Progenitor cell of endocrine pancreas (in vitro differentiated cells): ENCODE results near the gene RASAL1. TPM values are rescaled to one million over a fixed set of nuclear protein-coding genes. Genes with fewer than 3 reads are reported as not detected.

ENCODE experiments used
- DNase-seq: peaks from one replicate; pipeline ENCODE4 v3.0.0; 2021; ENCODE audit warnings: low spot score; ENCODE audit not compliant: unreplicated experiment
- H3K27ac Mint-ChIP-seq: 2 replicates; pipeline ENCODE4 v1.8.0; 2021; ENCODE audit warnings: mild to moderate bottlenecking, moderate library complexity, mixed read lengths
- H3K27me3 Mint-ChIP-seq: 2 replicates; pipeline ENCODE4 v1.8.0; 2021; ENCODE audit warnings: mixed read lengths
- H3K36me3 Mint-ChIP-seq: 2 replicates; pipeline ENCODE4 v1.8.0; 2022; ENCODE audit warnings: mixed read lengths; ENCODE audit not compliant: insufficient read depth
- H3K4me1 Mint-ChIP-seq: 2 replicates; pipeline ENCODE4 v1.8.0; 2021; ENCODE audit warnings: low read depth, mixed read lengths
- H3K4me3 Mint-ChIP-seq: 2 replicates; pipeline ENCODE4 v1.8.0; 2021; ENCODE audit warnings: low read depth, mild to moderate bottlenecking, moderate library complexity, mixed read lengths
- H3K9me3 Mint-ChIP-seq: 2 replicates; pipeline ENCODE4 v1.8.0; 2021; ENCODE audit warnings: low read depth, mixed read lengths
- CTCF ChIP-seq: fragments of 200-600 bp; sonication (generic); IDR thresholded peaks from one replicate; pipeline ENCODE4 v1.5.0; 2021; ENCODE audit warnings: antibody characterized with exemption, mild to moderate bottlenecking; ENCODE audit not compliant: unreplicated experiment
- total RNA-seq: library from RNA; stranded (reverse); gene quantifications from 2 replicates; pipeline ENCODE4 v1.2.1, GENCODE V29; 2021

RASAL1 gene
- total RNA-seq, 1 donor from 2014 or later, result 0.46 TPM

GRCh38 chr12:113165521-113166450 lies 30.2 kb upstream of the RASAL1 start:
- H3K4me3 Mint-ChIP-seq, result no peak overlapping the region
- H3K36me3 Mint-ChIP-seq, result peaks cover 12% of the 10 kb centered on the region
- TF ChIP-seq CTCF, result no peak
- no peaks in the 10 kb centered on the region for H3K9me3 Mint-ChIP-seq
- no peak overlapping the region for H3K27ac Mint-ChIP-seq
- no peaks in the 10 kb centered on the region for H3K27me3 Mint-ChIP-seq
- no peak for DNase-seq
- H3K4me1 Mint-ChIP-seq, result no peaks in the 10 kb centered on the region

- no peaks in the 10 kb centered on the region for H3K27me3 Mint-ChIP-seq
- no peaks in the 10 kb centered on the region for H3K9me3 Mint-ChIP-seq
- H3K36me3 Mint-ChIP-seq, result peaks cover 13% of the 10 kb centered on the region
- DNase-seq, result no peak
- no peak overlapping the region for H3K4me3 Mint-ChIP-seq
- no peak overlapping the region for H3K27ac Mint-ChIP-seq
- no peak for TF ChIP-seq CTCF
- H3K4me1 Mint-ChIP-seq, result no peaks in the 10 kb centered on the region
These were observed 28.5 kb upstream of the RASAL1 start for GRCh38 chr12:113164014-113164413.

- Mint-ChIP-seq H3K36me3 (peaks cover 13% of the 10 kb centered on the region), H3K4me3 (no peak overlapping the region), H3K27me3 (no peaks in the 10 kb centered on the region), H3K9me3 (no peaks in the 10 kb centered on the region), H3K27ac (no peak overlapping the region), H3K4me1 (no peaks in the 10 kb centered on the region)
- no peak for TF ChIP-seq CTCF
- no peak for DNase-seq
These were observed 27.4 kb upstream of the RASAL1 start for GRCh38 chr12:113163030-113163360.

- Mint-ChIP-seq H3K27me3 (no peaks in the 10 kb centered on the region), H3K36me3 (peaks cover 15% of the 10 kb centered on the region), H3K27ac (no peak overlapping the region), H3K4me1 (no peaks in the 10 kb centered on the region), H3K9me3 (no peaks in the 10 kb centered on the region), H3K4me3 (no peak overlapping the region)
- TF ChIP-seq CTCF, result no peak
- no peak for DNase-seq
These were observed 26.8 kb upstream of the RASAL1 start for GRCh38 chr12:113162102-113163029.

- DNase-seq, result no peak
- peaks cover 7% of the 10 kb centered on the region for H3K27me3 Mint-ChIP-seq
- no peak overlapping the region for H3K27ac Mint-ChIP-seq
- no peaks in the 10 kb centered on the region for H3K4me1 Mint-ChIP-seq
- no peak for TF ChIP-seq CTCF
- no peaks in the 10 kb centered on the region for H3K9me3 Mint-ChIP-seq
- H3K36me3 Mint-ChIP-seq, result peaks cover 20% of the 10 kb centered on the region
- H3K4me3 Mint-ChIP-seq, result no peak overlapping the region
These were observed 26.0 kb upstream of the RASAL1 start for GRCh38 chr12:113161415-113162016.
